SW480 (cell line): ENCODE data around the gene TRNAU1AP.
"Not testable (repeated sequence)": the region's sequence is repeated elsewhere in the genome, so short reads cannot be mapped to it uniquely, and the experiment has no call there.

Experiments
- DNase-seq: peaks from one replicate; pipeline ENCODE4 v3.0.0-alpha.2; 2016; ENCODE audit warnings: low spot score

TRNAU1AP gene

GRCh38 chr1:28552758-28553663, at the start of gene TRNAU1AP:
TSS of gene TRNAU1AP (plus strand) at chr1:28553085. CDS start at chr1:28553111, 26 bp downstream.
- peak; percentile 91 for DNase-seq

GRCh38 chr1:28503117-28503516, 49.8 kb upstream of the TRNAU1AP start:
- no peak for DNase-seq

- DNase-seq: peak; percentile 97
Observed at GRCh38 chr1:28505406-28506187, 47.3 kb upstream of the TRNAU1AP start, which contains the start of gene RCC1. TSS of gene RCC1 (plus strand) at chr1:28506043. CDS start at chr1:28529867, 23,824 bp downstream.

GRCh38 chr1:28506907-28507246, 46.0 kb upstream of the TRNAU1AP start:
- DNase-seq: no peak

GRCh38 chr1:28507247-28507645, 45.6 kb upstream of the TRNAU1AP start:
- no peak for DNase-seq

- no peak for DNase-seq
Observed at GRCh38 chr1:28507646-28508434, 45.0 kb upstream of the TRNAU1AP start.

- no peak for DNase-seq
Observed at GRCh38 chr1:28508435-28508754, 44.5 kb upstream of the TRNAU1AP start.

- DNase-seq: no peak
Observed at GRCh38 chr1:28509705-28510272, 43.1 kb upstream of the TRNAU1AP start.

GRCh38 chr1:28510273-28510969, 42.5 kb upstream of the TRNAU1AP start:
- peak; percentile 69 for DNase-seq

GRCh38 chr1:28510970-28511440, 41.9 kb upstream of the TRNAU1AP start:
- no peak for DNase-seq

- DNase-seq: peak; percentile 50
Observed at GRCh38 chr1:28512058-28512611, 40.8 kb upstream of the TRNAU1AP start.

- DNase-seq: not testable (repeated sequence)
Observed at GRCh38 chr1:28514445-28514933, 38.4 kb upstream of the TRNAU1AP start.

GRCh38 chr1:28516518-28516956, 36.3 kb upstream of the TRNAU1AP start:
- DNase-seq: peak; percentile 51

GRCh38 chr1:28517649-28517999, 35.3 kb upstream of the TRNAU1AP start:
- DNase-seq: peak; percentile 73

- peak; percentile 85 for DNase-seq
Observed at GRCh38 chr1:28518000-28518744, 34.7 kb upstream of the TRNAU1AP start.

- DNase-seq: no peak
Observed at GRCh38 chr1:28518745-28519341, 34.0 kb upstream of the TRNAU1AP start.

- DNase-seq: no peak
Observed at GRCh38 chr1:28519946-28520725, 32.7 kb upstream of the TRNAU1AP start.

- not testable (repeated sequence) for DNase-seq
Observed at GRCh38 chr1:28520796-28521195, 32.1 kb upstream of the TRNAU1AP start.
